ENCODE results near the gene SV2B. TPM values are rescaled to one million over a fixed set of nuclear protein-coding genes. Genes with fewer than 3 reads are reported as not detected.

Gene SV2B
- total and polyA plus RNA-seq, 4 donors: 6.6 to 31.0 (median 15.0) TPM

DNA sequence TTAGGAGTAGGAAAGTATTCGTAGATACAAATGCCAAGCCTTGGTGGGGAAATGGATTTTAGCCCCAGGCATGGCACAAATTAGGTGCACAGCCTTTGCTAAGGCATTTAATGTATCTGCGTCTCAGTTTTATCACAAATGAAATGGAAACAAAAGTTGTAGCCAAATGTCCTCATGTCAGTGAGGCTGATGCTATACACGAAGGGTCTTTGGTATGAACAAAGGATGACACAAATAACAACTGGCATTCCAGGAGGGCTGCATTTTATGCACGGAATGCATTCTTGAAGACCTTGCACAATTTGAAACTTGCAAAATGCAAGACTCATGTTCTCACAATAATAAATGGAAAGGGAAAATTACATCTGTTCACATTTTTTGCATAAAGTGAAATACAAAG is 181.9 kb downstream of the SV2B start:
- Histone ChIP-seq H3K9me3 (ENCODE audit: control insufficient read depth, insufficient read depth, low read length) (no peaks in the 10 kb centered on the region), H3K4me1 (ENCODE audit: control insufficient read depth, insufficient read depth, low read length) (no peaks in the 10 kb centered on the region), H3K27ac (ENCODE audit: low read depth, low read length) (no peak overlapping the region), H3K36me3 (ENCODE audit: control insufficient read depth, insufficient read depth, low read length) (no peaks in the 10 kb centered on the region), H3K27me3 (ENCODE audit: control insufficient read depth, insufficient read depth, low read length) (no peaks in the 10 kb centered on the region), H3K4me3 (ENCODE audit: low read depth, low read length) (no peak overlapping the region)
- WGBS (ENCODE audit: insufficient coverage): 92% methylated on average over 3 of the region's 4 CpGs
- no peak for DNase-seq (ENCODE audit: low read depth in 4 of 6, low spot score in 6 of 6)

DNA sequence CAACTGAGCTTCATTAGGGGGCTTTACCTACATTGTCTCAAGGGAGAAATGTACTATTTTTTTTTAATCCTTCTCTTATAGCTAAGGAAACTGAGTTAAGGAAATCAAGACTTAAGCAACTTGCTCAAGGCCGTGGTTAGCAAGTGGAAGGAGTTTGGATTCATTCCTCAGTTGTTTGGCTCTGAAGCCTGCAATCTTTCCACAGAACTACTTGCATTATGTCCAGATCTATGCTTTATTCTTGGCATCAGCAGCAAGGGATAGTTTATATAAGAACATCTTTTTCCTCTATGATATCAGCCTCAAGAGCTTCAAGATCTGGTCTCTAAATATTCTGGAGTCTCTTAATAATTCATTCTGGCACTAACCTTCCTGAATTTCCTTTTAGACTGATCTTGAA is 182.4 kb downstream of the SV2B start:
- H3K36me3 ChIP-seq (ENCODE audit: control insufficient read depth, insufficient read depth, low read length): no peaks in the 10 kb centered on the region
- DNase-seq (ENCODE audit: low read depth in 4 of 6, low spot score in 6 of 6): peak in 1 of 6 donors; percentile 38
- no peaks in the 10 kb centered on the region for H3K27me3 ChIP-seq (ENCODE audit: control insufficient read depth, insufficient read depth, low read length)
- no peaks in the 10 kb centered on the region for H3K9me3 ChIP-seq (ENCODE audit: control insufficient read depth, insufficient read depth, low read length)
- H3K4me1 ChIP-seq (ENCODE audit: control insufficient read depth, insufficient read depth, low read length): no peaks in the 10 kb centered on the region
- no peak overlapping the region for H3K27ac ChIP-seq (ENCODE audit: low read depth, low read length)
- WGBS (ENCODE audit: insufficient coverage): no CpG with 5 or more reads among the region's 1 CpG
- no peak overlapping the region for H3K4me3 ChIP-seq (ENCODE audit: low read depth, low read length)

DNA sequence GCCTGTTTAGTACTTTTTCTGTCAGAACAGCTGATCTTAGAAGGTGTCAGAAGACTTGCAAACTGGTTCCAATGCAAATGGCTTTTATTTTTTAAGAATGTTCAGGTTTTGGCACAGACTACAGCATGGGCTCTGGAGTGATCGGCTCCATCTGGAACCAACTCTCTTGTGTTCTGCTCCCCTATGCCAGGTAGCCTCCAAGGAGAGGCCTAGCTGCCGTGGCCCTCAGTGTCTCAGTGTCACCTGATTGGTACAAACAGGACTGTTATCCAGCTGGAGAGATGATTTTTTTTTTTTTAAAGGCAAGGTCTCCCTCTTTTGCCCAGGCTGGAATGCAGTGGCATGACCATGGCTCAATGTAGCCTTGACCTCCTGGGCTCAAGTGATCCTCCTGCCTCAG is 183.1 kb downstream of the SV2B start:
- Histone ChIP-seq H3K27me3 (ENCODE audit: control insufficient read depth, insufficient read depth, low read length) (no peaks in the 10 kb centered on the region), H3K4me1 (ENCODE audit: control insufficient read depth, insufficient read depth, low read length) (no peaks in the 10 kb centered on the region), H3K9me3 (ENCODE audit: control insufficient read depth, insufficient read depth, low read length) (no peaks in the 10 kb centered on the region), H3K4me3 (ENCODE audit: low read depth, low read length) (no peak overlapping the region), H3K36me3 (ENCODE audit: control insufficient read depth, insufficient read depth, low read length) (no peaks in the 10 kb centered on the region), H3K27ac (ENCODE audit: low read depth, low read length) (no peak overlapping the region)
- DNase-seq (ENCODE audit: low read depth in 4 of 6, low spot score in 6 of 6): peak in 1 of 6 donors; percentile 38
- WGBS (ENCODE audit: insufficient coverage): 85% methylated on average over 2 of the region's 2 CpGs

DNA sequence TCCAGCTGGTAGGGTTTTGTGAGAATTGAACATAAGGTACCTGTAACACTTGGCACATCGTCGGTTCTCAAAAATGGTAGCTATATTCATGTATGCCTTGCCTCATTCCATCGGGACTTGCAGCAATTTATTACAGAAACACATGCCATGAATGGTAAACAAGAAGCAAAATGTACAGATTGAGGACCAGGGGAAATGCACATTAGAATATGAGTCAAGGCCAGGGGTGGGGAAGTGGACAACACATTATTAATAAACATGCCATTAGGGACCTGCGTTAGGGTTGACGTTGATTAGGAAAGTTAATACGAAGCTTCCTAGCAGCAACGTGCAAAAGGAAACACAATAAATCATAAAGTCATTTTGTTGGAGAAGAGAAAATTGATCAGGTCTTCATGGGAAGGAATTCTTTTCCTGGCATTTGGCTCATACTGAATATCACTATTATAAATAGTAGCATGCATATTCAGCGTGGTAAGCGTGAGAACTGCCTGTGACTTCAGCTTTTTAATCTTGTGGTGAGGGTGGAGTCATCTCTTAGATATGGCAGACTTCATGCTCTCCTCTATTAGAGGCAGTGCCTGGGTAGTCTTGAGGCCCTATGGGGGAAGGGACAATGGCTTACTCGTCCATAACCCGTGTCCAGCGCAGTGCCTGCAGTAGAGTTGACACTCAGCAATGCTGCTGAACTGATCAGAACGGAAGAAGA is 184.9 kb downstream of the SV2B start:
- 97% methylated on average over 4 of the region's 13 CpGs for WGBS (ENCODE audit: insufficient coverage)
- Histone ChIP-seq H3K9me3 (ENCODE audit: control insufficient read depth, insufficient read depth, low read length) (no peaks in the 10 kb centered on the region), H3K4me3 (ENCODE audit: low read depth, low read length) (no peak overlapping the region), H3K27ac (ENCODE audit: low read depth, low read length) (no peak overlapping the region), H3K4me1 (ENCODE audit: control insufficient read depth, insufficient read depth, low read length) (no peaks in the 10 kb centered on the region), H3K27me3 (ENCODE audit: control insufficient read depth, insufficient read depth, low read length) (no peaks in the 10 kb centered on the region), H3K36me3 (ENCODE audit: control insufficient read depth, insufficient read depth, low read length) (no peaks in the 10 kb centered on the region)
- no peak for DNase-seq (ENCODE audit: low read depth in 4 of 6, low spot score in 6 of 6)

GRCh38 chr15:91289324-91289723 is 189.3 kb downstream of the SV2B start:
- no peak for DNase-seq (ENCODE audit: low read depth in 4 of 6, low spot score in 6 of 6)
- H3K4me3 ChIP-seq (ENCODE audit: low read depth, low read length): no peak overlapping the region
- no peaks in the 10 kb centered on the region for H3K27me3 ChIP-seq (ENCODE audit: control insufficient read depth, insufficient read depth, low read length)
- no peaks in the 10 kb centered on the region for H3K36me3 ChIP-seq (ENCODE audit: control insufficient read depth, insufficient read depth, low read length)
- WGBS (ENCODE audit: insufficient coverage): 59% methylated on average over 1 of the region's 1 CpG
- no peak overlapping the region for H3K27ac ChIP-seq (ENCODE audit: low read depth, low read length)
- H3K4me1 ChIP-seq (ENCODE audit: control insufficient read depth, insufficient read depth, low read length): no peaks in the 10 kb centered on the region
- no peaks in the 10 kb centered on the region for H3K9me3 ChIP-seq (ENCODE audit: control insufficient read depth, insufficient read depth, low read length)

DNA sequence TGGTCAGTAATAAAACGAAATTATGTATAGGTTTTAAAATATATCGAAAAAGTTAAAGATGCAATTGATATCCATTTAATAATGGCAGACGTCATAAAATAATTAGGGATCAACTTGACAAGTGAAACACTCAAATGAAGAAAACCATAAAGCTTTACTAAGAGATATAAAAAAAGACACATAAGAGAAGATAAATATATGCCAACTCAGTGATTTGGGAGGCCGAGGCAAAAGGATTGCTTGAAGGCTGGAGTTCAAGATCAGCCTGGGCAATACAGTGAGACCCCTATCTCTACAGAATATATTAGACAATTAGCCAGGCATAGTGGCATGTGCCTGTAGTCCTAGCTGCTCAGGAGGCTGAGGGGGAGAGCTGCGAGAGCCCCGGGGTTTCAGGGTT is 190.5 kb downstream of the SV2B start:
- Histone ChIP-seq H3K9me3 (ENCODE audit: control insufficient read depth, insufficient read depth, low read length) (no peaks in the 10 kb centered on the region), H3K4me1 (ENCODE audit: control insufficient read depth, insufficient read depth, low read length) (no peaks in the 10 kb centered on the region)
- no CpG with 5 or more reads among the region's 6 CpGs for WGBS (ENCODE audit: insufficient coverage)

GRCh38 chr15:91291673-91292072 is 191.6 kb downstream of the SV2B start:
- no peak overlapping the region for H3K4me3 ChIP-seq (ENCODE audit: low read depth, low read length)
- no peak overlapping the region for H3K27ac ChIP-seq (ENCODE audit: low read depth, low read length)
- H3K4me1 ChIP-seq (ENCODE audit: control insufficient read depth, insufficient read depth, low read length): no peaks in the 10 kb centered on the region
- no peaks in the 10 kb centered on the region for H3K36me3 ChIP-seq (ENCODE audit: control insufficient read depth, insufficient read depth, low read length)
- WGBS (ENCODE audit: insufficient coverage): no CpG with 5 or more reads among the region's 3 CpGs
- H3K27me3 ChIP-seq (ENCODE audit: control insufficient read depth, insufficient read depth, low read length): peaks cover 5% of the 10 kb centered on the region
- no peaks in the 10 kb centered on the region for H3K9me3 ChIP-seq (ENCODE audit: control insufficient read depth, insufficient read depth, low read length)
- peak in 1 of 6 donors; percentile 64 for DNase-seq (ENCODE audit: low read depth in 4 of 6, low spot score in 6 of 6)

More for the DNA sequence above, 190.5 kb downstream of the SV2B start:
- peaks cover 5% of the 10 kb centered on the region for H3K27me3 ChIP-seq (ENCODE audit: control insufficient read depth, insufficient read depth, low read length)
- no peak overlapping the region for H3K4me3 ChIP-seq (ENCODE audit: low read depth, low read length)
- DNase-seq (ENCODE audit: low read depth in 4 of 6, low spot score in 6 of 6): no peak
- no peaks in the 10 kb centered on the region for H3K36me3 ChIP-seq (ENCODE audit: control insufficient read depth, insufficient read depth, low read length)
- H3K27ac ChIP-seq (ENCODE audit: low read depth, low read length): no peak overlapping the region

DNA sequence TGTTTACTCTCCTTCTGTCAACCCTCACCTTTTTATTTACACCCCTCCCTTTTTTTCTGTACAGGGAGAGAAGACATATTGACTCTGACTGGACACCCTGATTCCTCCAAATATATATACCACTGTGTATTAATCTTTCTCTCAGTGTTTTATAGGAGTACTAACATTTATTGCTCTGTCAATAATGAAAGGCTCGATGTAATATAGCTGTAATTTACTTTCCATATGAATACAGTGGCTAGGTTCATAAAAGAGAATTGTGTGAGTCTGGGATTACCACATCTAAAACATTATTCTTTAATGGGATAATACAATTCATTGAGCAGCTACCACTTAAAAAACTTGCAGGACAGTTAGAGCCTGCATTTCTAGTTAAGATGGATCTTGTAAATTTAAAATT is 194.3 kb downstream of the SV2B start:
- no peak overlapping the region for H3K27ac ChIP-seq (ENCODE audit: low read depth, low read length)
- no CpG with 5 or more reads among the region's 1 CpG for WGBS (ENCODE audit: insufficient coverage)
- H3K4me1 ChIP-seq (ENCODE audit: control insufficient read depth, insufficient read depth, low read length): no peaks in the 10 kb centered on the region
- peaks cover 5% of the 10 kb centered on the region for H3K27me3 ChIP-seq (ENCODE audit: control insufficient read depth, insufficient read depth, low read length)
- DNase-seq (ENCODE audit: low read depth in 4 of 6, low spot score in 6 of 6): peak in 1 of 6 donors; percentile 54
- no peak overlapping the region for H3K4me3 ChIP-seq (ENCODE audit: low read depth, low read length)
- H3K9me3 ChIP-seq (ENCODE audit: control insufficient read depth, insufficient read depth, low read length): no peaks in the 10 kb centered on the region
- no peaks in the 10 kb centered on the region for H3K36me3 ChIP-seq (ENCODE audit: control insufficient read depth, insufficient read depth, low read length)

- whole genome bisulfite sequencing (ENCODE audit: insufficient coverage): no CpG with 5 or more reads among the region's 5 CpGs
- H3K4me1 ChIP-seq (ENCODE audit: control insufficient read depth, insufficient read depth, low read length): no peaks in the 10 kb centered on the region
- H3K9me3 ChIP-seq (ENCODE audit: control insufficient read depth, insufficient read depth, low read length): no peaks in the 10 kb centered on the region
- no peak for DNase-seq (ENCODE audit: low read depth in 4 of 6, low spot score in 6 of 6)
- H3K27me3 ChIP-seq (ENCODE audit: control insufficient read depth, insufficient read depth, low read length): peaks cover 5% of the 10 kb centered on the region
- H3K36me3 ChIP-seq (ENCODE audit: control insufficient read depth, insufficient read depth, low read length): no peaks in the 10 kb centered on the region
- no peak overlapping the region for H3K4me3 ChIP-seq (ENCODE audit: low read depth, low read length)
- no peak overlapping the region for H3K27ac ChIP-seq (ENCODE audit: low read depth, low read length)
These were observed 194.7 kb downstream of the SV2B start for GRCh38 chr15:91294795-91295194.

- 57% methylated on average over 5 of the region's 6 CpGs for WGBS (ENCODE audit: insufficient coverage)
- no peak overlapping the region for H3K27ac ChIP-seq (ENCODE audit: low read depth, low read length)
- peak in 1 of 6 donors; percentile 50 for DNase-seq (ENCODE audit: low read depth in 4 of 6, low spot score in 6 of 6)
These were observed 198.0 kb downstream of the SV2B start for GRCh38 chr15:91298101-91298500.

More at GRCh38 chr15:91298101-91298500, 198.0 kb downstream of the SV2B start:
- Histone ChIP-seq H3K4me3 (ENCODE audit: low read depth, low read length) (no peak overlapping the region), H3K4me1 (ENCODE audit: control insufficient read depth, insufficient read depth, low read length) (no peaks in the 10 kb centered on the region), H3K9me3 (ENCODE audit: control insufficient read depth, insufficient read depth, low read length) (no peaks in the 10 kb centered on the region), H3K27me3 (ENCODE audit: control insufficient read depth, insufficient read depth, low read length) (peaks cover 5% of the 10 kb centered on the region), H3K36me3 (ENCODE audit: control insufficient read depth, insufficient read depth, low read length) (no peaks in the 10 kb centered on the region)
